Activated naive CD4-positive, alpha-beta T cell treated with anti-CD3 and anti-CD28 coated beads for 36 hours (primary cell): ENCODE measurements around the gene DLD. TPM values are rescaled to one million over a fixed set of nuclear protein-coding genes. Genes with fewer than 3 reads are reported as not detected.
"Not testable (repeated sequence)": the region's sequence is repeated elsewhere in the genome, so short reads cannot be mapped to it uniquely, and the experiment has no call there.

Experiments
- CTCF ChIA-PET: fragments of 350-600 bp; sonication (Branson Sonifier 250); formaldehyde crosslinking; loops from one replicate; lab custom pipeline; 2021; ENCODE audit warnings: antibody characterized with exemption; lab: Charles Lee
- DNase-seq: peaks from one replicate; pipeline ENCODE4 v3.0.0-alpha.2; 2020
- H3K27ac Mint-ChIP-seq: one replicate; pipeline ENCODE4 v1.8.0; 2021; ENCODE audit warnings: mild to moderate bottlenecking, mixed read lengths
- H3K27me3 Mint-ChIP-seq: one replicate; pipeline ENCODE4 v1.8.0; 2021; ENCODE audit warnings: low read depth, mixed read lengths
- H3K36me3 Mint-ChIP-seq: one replicate; pipeline ENCODE4 v1.8.0; 2021; ENCODE audit warnings: low read depth, mixed read lengths
- H3K4me1 Mint-ChIP-seq: one replicate; pipeline ENCODE4 v1.8.0; 2021; ENCODE audit warnings: low read depth, mixed read lengths
- H3K4me3 Mint-ChIP-seq: one replicate; pipeline ENCODE4 v1.8.0; 2021; ENCODE audit warnings: mild to moderate bottlenecking, moderate library complexity, mixed read lengths
- H3K9me3 Mint-ChIP-seq: one replicate; pipeline ENCODE4 v1.8.0; 2021; ENCODE audit warnings: mixed read lengths
- intact Hi-C: fragments of 100-400 bp; cut with micrococcal nuclease; formaldehyde crosslinking; loops from one replicate; pipeline ENCODE4 v1.15.1; 2023
- total RNA-seq, 2 experiments: library from RNA; stranded (reverse); gene quantifications; one replicate each; pipeline ENCODE4 v1.2.3, GENCODE V29; 2021

DLD gene, protein sequence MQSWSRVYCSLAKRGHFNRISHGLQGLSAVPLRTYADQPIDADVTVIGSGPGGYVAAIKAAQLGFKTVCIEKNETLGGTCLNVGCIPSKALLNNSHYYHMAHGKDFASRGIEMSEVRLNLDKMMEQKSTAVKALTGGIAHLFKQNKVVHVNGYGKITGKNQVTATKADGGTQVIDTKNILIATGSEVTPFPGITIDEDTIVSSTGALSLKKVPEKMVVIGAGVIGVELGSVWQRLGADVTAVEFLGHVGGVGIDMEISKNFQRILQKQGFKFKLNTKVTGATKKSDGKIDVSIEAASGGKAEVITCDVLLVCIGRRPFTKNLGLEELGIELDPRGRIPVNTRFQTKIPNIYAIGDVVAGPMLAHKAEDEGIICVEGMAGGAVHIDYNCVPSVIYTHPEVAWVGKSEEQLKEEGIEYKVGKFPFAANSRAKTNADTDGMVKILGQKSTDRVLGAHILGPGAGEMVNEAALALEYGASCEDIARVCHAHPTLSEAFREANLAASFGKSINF
- total RNA-seq: 10 to 100 TPM; 92.6 to 96.8 TPM

DNA sequence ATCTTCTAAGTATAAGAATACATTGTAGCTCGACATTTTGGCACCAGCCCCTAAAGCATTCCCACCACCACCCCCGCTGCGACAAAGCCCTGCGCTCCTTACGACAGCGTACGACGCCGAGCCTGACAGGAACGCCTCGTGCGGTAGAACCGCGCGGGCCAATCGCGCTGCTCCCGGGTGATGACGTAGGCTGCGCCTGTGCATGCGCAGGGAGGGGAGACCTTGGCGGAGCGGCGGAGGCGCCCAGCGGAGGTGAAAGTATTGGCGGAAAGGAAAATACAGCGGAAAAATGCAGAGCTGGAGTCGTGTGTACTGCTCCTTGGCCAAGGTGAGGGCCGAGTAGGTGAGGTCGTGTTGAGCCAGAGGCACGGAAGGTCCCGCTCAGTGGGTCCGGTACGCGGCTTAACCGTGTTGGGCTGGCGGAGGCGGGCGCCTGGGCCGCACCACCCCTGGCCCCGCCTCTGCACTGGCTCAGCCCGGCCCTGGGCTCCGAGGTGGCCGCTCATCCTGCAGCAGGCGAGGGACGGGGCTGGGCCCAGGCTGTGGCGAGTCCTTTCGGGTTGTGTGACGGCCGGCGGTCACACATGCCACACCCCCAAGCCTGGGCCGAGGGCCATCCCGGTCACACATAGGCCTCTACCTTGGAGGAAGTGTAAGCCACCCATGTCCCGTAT, at the start of gene DLD:
TSS of gene DLD (plus strand) at position 222 of the 674 bp plus-strand sequence. CDS start at position 290, 68 bp downstream.
- intact Hi-C loops: loop anchor here (1.0 to 10.0 kb wide), 8 partner anchors 12 to 846 kb away; partner anchors contain the start of genes COG5, DUS4L, PNPLA8 and PRKAR2B
- Mint-ChIP-seq H3K27me3 (no peaks in the 10 kb centered on the region), H3K36me3 (peaks cover 26% of the 10 kb centered on the region), H3K27ac (peak within 1 kb of the TSS; percentile 98), H3K4me3 (peak within 1 kb of the TSS; percentile 100), H3K9me3 (no peaks in the 10 kb centered on the region), H3K4me1 (peaks cover 37% of the 10 kb centered on the region)
- peak; percentile 96 for DNase-seq
- CTCF ChIA-PET: interaction anchor here (0.8 to 5.2 kb wide), 4 partner anchors 12 to 428 kb away, joined by 3 to 46 read pairs (median 10); partner anchors contain the start of gene CBLL1

DNA sequence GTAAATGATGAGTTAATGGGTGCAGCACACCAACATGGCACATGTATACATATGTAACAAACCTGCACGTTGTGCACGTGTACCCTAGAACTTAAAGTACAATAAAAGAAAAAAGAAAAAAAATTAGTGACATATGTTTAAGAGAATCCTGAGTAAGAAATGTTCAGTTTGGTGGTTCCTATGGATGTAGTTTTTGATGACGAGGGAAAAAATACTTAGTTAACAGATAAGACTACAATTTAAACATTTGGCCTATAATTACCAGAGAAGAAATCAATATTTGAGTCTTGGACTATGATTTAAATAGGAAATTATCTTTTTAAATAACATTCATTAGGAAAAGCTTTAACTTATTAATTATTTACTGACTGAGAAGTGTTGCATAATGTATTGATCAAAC, 48.8 kb upstream of the DLD start:
- Mint-ChIP-seq H3K4me1 (no peaks in the 10 kb centered on the region), H3K27ac (no peak overlapping the region), H3K4me3 (no peak overlapping the region), H3K27me3 (no peaks in the 10 kb centered on the region), H3K36me3 (no peaks in the 10 kb centered on the region), H3K9me3 (no peaks in the 10 kb centered on the region)
- CTCF ChIA-PET: no interaction called here
- no peak for DNase-seq
- intact Hi-C loops: no loop called here

DNA sequence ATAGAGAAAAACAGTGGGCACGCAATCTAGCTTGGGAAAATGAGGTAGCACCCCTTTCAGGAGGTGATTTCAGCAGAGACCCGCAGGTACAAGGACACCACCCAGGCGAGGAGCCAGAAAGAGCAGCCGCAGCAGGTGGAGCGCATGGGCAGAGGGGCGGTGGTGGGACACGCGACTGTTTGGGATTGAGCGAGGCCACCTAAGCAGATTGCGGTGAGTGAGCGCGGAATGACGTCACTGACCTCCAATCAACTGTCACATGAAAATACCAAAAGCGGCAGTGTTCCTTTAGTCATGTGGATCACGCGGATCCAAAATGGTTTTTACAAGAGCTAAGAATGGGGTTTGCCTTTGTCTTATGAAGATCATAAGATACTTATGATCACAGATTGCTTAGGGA, 47.8 kb upstream of the DLD start:
- Mint-ChIP-seq H3K27me3 (no peaks in the 10 kb centered on the region), H3K4me1 (no peaks in the 10 kb centered on the region), H3K4me3 (no peak overlapping the region), H3K27ac (no peak overlapping the region), H3K9me3 (no peaks in the 10 kb centered on the region), H3K36me3 (no peaks in the 10 kb centered on the region)
- intact Hi-C loops: no loop called here
- no peak for DNase-seq
- CTCF ChIA-PET: no interaction called here

DNA sequence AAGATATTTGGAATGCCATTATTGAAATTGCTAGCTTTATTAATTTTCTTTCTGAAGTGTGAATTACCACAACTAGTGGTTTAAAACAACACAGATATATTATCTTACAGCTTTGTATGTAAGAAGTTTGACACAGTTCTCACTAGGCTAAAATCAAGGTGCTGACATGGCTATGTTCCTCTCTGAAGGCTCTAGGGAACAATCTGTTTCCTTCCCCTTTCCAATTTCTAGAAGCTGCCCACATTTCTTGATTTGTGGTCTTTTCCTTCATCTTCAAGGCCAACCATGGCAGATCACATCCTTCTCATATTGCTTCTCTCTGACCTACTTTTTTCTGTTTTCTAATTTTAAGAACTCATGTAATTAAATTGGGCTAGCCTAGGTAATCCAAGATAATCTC, 44.7 kb upstream of the DLD start:
- Mint-ChIP-seq H3K27me3 (no peaks in the 10 kb centered on the region), H3K27ac (no peak overlapping the region), H3K4me1 (no peaks in the 10 kb centered on the region), H3K4me3 (no peak overlapping the region), H3K36me3 (no peaks in the 10 kb centered on the region), H3K9me3 (no peaks in the 10 kb centered on the region)
- intact Hi-C loops: no loop called here
- CTCF ChIA-PET: interaction anchor here (0.8 kb wide), 1 partner anchor 23 kb away, joined by 3 read pairs; no protein-coding TSS in a partner anchor
- DNase-seq: no peak

DNA sequence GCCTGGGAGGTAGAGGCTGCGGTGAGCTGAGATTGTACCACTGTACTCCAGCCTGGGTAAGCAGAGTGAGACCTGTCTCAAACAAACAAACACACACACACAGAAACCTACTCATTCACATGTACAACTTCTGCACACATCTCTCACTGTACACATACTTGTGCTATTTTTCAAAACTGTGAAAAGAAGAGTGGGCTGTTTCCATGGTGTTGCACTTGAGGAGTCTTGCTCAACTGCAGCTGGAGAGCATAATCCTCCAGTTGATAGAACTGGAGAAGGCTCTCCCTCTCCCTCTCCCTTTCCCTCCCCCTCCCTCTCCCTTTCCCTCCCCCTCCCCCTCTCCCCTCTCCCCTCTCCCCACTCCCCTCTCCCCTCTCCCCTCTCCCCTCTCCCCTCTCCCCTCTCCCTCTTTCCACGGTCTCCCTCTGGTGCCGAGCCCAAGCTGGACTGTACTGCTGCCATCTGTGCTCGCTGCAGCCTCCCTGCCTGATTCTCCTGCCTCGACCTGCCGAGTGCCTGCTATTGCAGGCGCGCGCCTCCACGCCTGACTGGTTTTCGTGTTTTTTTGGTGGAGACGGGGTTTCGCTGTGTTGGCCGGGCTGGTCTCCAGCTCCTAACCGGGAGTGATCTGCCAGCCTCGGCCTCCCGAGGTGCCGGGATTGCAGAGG, 43.7 kb upstream of the DLD start:
- H3K4me1 Mint-ChIP-seq: no peaks in the 10 kb centered on the region
- intact Hi-C loops: no loop called here
- H3K9me3 Mint-ChIP-seq: no peaks in the 10 kb centered on the region
- CTCF ChIA-PET: no interaction called here
- no peak overlapping the region for H3K27ac Mint-ChIP-seq
- DNase-seq: no peak
- no peak overlapping the region for H3K4me3 Mint-ChIP-seq
- H3K27me3 Mint-ChIP-seq: no peaks in the 10 kb centered on the region
- H3K36me3 Mint-ChIP-seq: no peaks in the 10 kb centered on the region

DNA sequence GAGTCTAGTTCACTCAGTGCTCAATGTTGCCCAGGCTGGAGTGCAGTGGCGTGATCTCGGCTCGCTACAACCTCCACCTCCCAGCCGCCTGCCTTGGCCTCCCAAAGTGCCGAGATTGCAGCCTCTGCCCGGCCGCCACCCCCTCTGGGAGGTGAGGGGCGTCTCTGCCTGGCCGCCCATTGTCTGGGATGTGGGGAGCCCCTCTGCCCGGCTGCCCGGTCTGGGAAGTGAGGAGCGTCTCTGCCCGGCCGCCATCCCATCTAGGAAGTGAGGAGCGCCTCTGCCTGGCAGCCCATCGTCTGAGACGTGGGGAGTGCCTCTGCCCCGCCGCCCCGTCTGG, 43.2 kb upstream of the DLD start:
- CTCF ChIA-PET, intact Hi-C loops, H3K27ac Mint-ChIP-seq, H3K9me3 Mint-ChIP-seq, H3K4me3 Mint-ChIP-seq, H3K27me3 Mint-ChIP-seq, DNase-seq, H3K4me1 Mint-ChIP-seq, H3K36me3 Mint-ChIP-seq: not testable (repeated sequence)

DNA sequence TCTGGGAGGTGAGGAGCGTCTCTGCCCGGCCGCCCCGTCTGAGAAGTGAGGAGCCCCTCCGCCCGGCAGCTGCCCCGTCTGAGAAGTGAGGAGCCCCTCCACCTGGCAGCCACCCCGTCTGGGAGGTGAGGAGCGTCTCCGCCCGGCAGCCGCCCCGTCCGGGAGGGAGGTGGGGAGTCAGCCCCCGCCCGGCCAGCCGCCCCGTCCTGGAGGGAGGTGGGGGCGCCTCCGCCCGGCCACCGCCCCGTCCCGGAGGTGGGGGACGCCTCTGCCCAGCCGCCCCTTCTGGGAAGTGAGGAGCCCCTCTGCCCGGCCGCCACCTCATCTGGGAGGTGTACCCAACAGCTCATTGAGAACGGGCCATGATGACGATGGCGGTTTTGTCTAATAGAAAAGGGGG, 42.8 kb upstream of the DLD start:
- CTCF ChIA-PET, DNase-seq, H3K36me3 Mint-ChIP-seq: not testable (repeated sequence)

DNA sequence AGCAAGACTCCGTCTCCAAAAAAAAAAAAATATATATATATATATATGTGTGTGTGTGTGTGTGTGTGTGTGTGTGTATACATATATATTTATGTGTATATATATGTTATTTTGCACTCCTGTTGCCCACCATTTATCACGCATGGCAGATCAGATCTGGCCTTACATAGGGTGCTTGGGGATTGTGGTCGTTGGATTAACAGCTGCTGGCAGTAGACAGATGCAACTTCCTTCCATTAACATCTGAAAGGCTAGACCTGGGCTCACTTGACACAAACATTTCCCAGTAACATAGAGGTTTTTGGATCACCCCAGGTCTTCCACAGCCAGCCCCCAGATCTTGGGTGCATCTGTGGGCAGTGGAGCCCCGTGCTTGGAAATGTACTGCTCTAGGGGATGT, 40.8 kb upstream of the DLD start:
- H3K27ac Mint-ChIP-seq: no peak overlapping the region
- H3K27me3 Mint-ChIP-seq: no peaks in the 10 kb centered on the region
- no peaks in the 10 kb centered on the region for H3K36me3 Mint-ChIP-seq
- no peaks in the 10 kb centered on the region for H3K4me1 Mint-ChIP-seq
- CTCF ChIA-PET: no interaction called here
- H3K9me3 Mint-ChIP-seq: no peaks in the 10 kb centered on the region
- intact Hi-C loops: no loop called here
- DNase-seq: no peak
- H3K4me3 Mint-ChIP-seq: no peak overlapping the region

More for the DNA sequence above, 42.8 kb upstream of the DLD start:
- H3K27ac Mint-ChIP-seq, H3K4me1 Mint-ChIP-seq, H3K27me3 Mint-ChIP-seq, H3K9me3 Mint-ChIP-seq, intact Hi-C loops, H3K4me3 Mint-ChIP-seq: not testable (repeated sequence)

DNA sequence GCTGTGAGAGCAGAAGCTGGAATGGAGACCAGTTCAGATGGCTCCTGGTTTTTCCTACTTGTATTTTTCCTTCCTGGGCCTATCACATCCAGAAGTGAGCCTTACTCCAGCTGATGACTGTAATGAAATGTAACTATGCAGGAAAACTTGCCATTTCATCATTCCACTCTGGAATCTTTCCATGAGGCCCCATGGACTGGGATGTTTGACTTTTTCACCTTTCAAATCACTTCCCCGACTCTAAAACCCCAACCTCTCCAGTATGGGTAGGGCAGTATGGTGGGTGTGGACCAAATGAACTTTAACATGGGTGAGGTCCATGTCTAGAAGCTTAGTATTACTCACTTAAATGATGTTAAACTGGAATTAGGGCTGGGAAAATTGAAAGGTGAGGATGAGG, 40.3 kb upstream of the DLD start:
- DNase-seq: no peak
- H3K36me3 Mint-ChIP-seq: no peaks in the 10 kb centered on the region
- CTCF ChIA-PET: no interaction called here
- no peak overlapping the region for H3K4me3 Mint-ChIP-seq
- intact Hi-C loops: no loop called here
- no peaks in the 10 kb centered on the region for H3K27me3 Mint-ChIP-seq
- H3K27ac Mint-ChIP-seq: no peak overlapping the region
- no peaks in the 10 kb centered on the region for H3K4me1 Mint-ChIP-seq
- no peaks in the 10 kb centered on the region for H3K9me3 Mint-ChIP-seq

DNA sequence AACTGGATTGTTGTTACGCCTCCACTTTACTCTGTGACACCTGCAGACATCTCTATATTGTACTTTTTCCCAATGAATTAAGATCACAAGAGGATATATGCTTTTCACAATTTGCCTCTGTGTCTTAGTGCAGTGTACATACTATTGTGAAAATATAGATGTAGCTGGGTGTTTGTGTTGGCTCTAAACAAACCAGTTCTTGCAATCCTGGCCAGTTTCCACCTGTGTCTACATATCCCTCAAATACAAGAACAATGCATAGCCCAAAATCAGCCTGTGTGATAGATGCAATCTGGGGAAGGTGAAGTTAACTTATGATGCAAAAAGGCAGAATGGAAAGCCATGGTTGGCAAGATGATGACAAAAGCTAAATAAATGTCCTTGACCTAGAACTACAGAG, 36.5 kb upstream of the DLD start:
- CTCF ChIA-PET: no interaction called here
- Mint-ChIP-seq H3K4me1 (peaks cover 16% of the 10 kb centered on the region), H3K27me3 (no peaks in the 10 kb centered on the region), H3K4me3 (no peak overlapping the region), H3K9me3 (no peaks in the 10 kb centered on the region), H3K36me3 (no peaks in the 10 kb centered on the region), H3K27ac (no peak overlapping the region)
- intact Hi-C loops: no loop called here
- DNase-seq: no peak

DNA sequence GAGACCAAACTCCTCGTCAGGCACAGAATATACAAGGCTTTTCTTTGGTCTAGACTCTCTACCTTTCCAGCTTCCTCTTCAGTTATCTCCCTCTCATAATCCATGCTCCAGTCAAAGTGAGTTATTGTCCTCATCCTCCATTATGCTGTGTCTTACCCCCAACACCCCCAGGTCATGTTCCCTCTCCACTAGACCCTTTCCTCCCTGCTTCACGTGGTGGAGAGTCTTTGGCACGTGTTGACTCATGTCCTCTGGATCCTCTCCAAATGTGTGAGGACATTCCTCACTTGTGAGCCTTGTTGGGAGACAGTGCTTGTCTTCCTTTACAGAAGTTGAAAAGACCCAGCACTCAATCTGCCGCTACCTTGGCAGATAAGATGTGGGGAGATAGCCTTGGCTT, 36.0 kb upstream of the DLD start:
- Mint-ChIP-seq H3K36me3 (no peaks in the 10 kb centered on the region), H3K4me1 (peaks cover 16% of the 10 kb centered on the region), H3K4me3 (no peak overlapping the region), H3K27ac (no peak overlapping the region), H3K9me3 (no peaks in the 10 kb centered on the region), H3K27me3 (no peaks in the 10 kb centered on the region)
- DNase-seq: no peak
- intact Hi-C loops: no loop called here
- CTCF ChIA-PET: no interaction called here

DNA sequence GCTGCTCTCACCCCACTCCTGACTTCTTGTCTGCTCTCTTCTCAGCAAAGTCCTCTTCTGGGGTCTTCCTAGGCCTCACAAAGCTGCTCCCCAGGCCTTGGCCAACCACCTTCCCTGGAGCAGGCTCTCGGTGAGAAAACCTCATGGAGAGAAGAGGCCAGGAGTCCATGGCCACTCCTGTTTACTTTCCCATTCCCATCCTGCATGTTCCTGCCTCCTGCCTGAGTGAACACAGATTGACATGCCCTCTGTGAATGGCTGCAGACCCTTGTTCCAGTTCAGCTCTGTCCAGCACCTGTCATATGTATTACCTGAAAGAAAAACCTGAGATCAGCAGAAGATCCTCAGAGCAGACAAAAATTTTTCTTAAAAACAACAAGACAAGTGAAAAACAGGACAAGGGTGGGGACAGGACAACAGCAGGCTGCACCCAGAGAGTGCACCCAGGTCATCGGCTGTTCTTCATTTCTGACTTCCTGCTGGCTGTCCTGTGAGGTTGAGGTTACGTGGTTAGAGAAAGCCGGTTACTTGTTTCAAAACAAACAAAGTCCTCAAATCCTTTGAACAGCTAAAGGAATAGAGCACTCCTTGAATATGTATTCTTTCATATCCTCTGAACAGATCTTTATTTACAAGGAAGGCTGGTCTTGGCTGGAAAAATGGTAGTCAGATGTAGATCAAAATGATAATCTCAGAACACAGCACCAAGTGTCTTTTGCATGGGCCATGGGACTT, 34.0 kb upstream of the DLD start:
- H3K9me3 Mint-ChIP-seq: no peaks in the 10 kb centered on the region
- no peak overlapping the region for H3K4me3 Mint-ChIP-seq

More for the DNA sequence above, 34.0 kb upstream of the DLD start:
- Mint-ChIP-seq H3K27ac (no peak overlapping the region), H3K27me3 (no peaks in the 10 kb centered on the region), H3K36me3 (no peaks in the 10 kb centered on the region), H3K4me1 (peaks cover 16% of the 10 kb centered on the region)
- intact Hi-C loops: loop anchor here (1.0 kb wide), 1 partner anchor 43 kb away; no protein-coding TSS in a partner anchor
- DNase-seq: peak; percentile 28
- CTCF ChIA-PET: interaction anchor here (0.6 to 1.6 kb wide), 2 partner anchors 18 to 23 kb away, joined by 3 to 11 read pairs; no protein-coding TSS in a partner anchor
